Endothelial cell of umbilical vein (primary cell): ENCODE measurements around the gene CRK. TPM values are rescaled to one million over a fixed set of nuclear protein-coding genes. Genes with fewer than 3 reads are reported as not detected.

ENCODE experiments used
- BruUV-seq: library from RNA; stranded (reverse); fragments of 400-500 nt; replicated peaks from 2 replicates; lab custom pipeline; 2021; lab: Mats Ljungman, UMichigan
- CTCF ChIA-PET: fragments of 300-600, 350-600 bp; sonication (Branson Sonifier 250); formaldehyde crosslinking; loops from one replicate; lab custom pipeline; 2021; ENCODE audit warnings: antibody characterized with exemption, inconsistent platforms; lab: Charles Lee
- POLR2A ChIA-PET: fragments of 300-600, 350-600 bp; sonication (Branson Sonifier 250); formaldehyde crosslinking; loops from one replicate; lab custom pipeline; 2021; ENCODE audit warnings: antibody characterized with exemption, inconsistent platforms; lab: Charles Lee
- DNase-seq: peaks from one replicate; pipeline ENCODE4 v3.0.0-alpha.2; 2011; ENCODE audit warnings: low read depth, low spot score
- FAIRE-seq: peaks from 2 replicates; lab custom pipeline; 2011; peaks lifted over from hg19 to GRCh38; lab: Jason Lieb, UNC
- H2AFZ ChIP-seq: 2 replicates; pipeline ENCODE4 v1.6.0; 2012; ENCODE audit warnings: low read depth, low read length, control low read depth, inconsistent platforms
- H3K27ac ChIP-seq: 2 replicates; pipeline ENCODE4 v1.5.1; 2011; ENCODE audit warnings: low read depth, mild to moderate bottlenecking, control low read depth, low read length, moderate library complexity; ENCODE audit not compliant: insufficient read depth
- H3K27me3 ChIP-seq, 2 experiments: 2 replicates each; pipeline versions ENCODE4 v1.6.0 to v1.6.1; 2011; ENCODE audit warnings: low read length in 2 of 2, mixed read lengths in 1 of 2; ENCODE audit not compliant: control insufficient read depth in 2 of 2, insufficient read depth in 2 of 2
- H3K36me3 ChIP-seq, 2 experiments: 2 replicates in 1 of 2; 3 replicates in 1 of 2; pipeline ENCODE4 v1.5.1; 2011; ENCODE audit warnings: low read length in 2 of 2, mild to moderate bottlenecking in 1 of 2, moderate library complexity in 1 of 2; ENCODE audit not compliant: control insufficient read depth in 2 of 2, insufficient read depth in 2 of 2; ENCODE audit errors: extremely low read depth in 1 of 2
- H3K4me1 ChIP-seq: 3 replicates; pipeline ENCODE4 v1.5.1; 2011; ENCODE audit warnings: mild to moderate bottlenecking, low read length; ENCODE audit not compliant: control insufficient read depth, insufficient read depth; ENCODE audit errors: extremely low read depth
- H3K4me2 ChIP-seq: 2 replicates; pipeline ENCODE4 v1.6.1; 2011; ENCODE audit warnings: low read length, control low read depth, mixed read lengths; ENCODE audit not compliant: insufficient read depth
- H3K4me3 ChIP-seq, 3 experiments: fragments of 200-600 bp in 1 of 3; sonication (generic), shearing (Covaris generic) in 1 of 3; replicated peaks in 1 of 3; 2 replicates each; pipeline ENCODE4 v1.5.1; 2011 to 2016; ENCODE audit warnings: control low read depth in 3 of 3, low read length in 3 of 3, mild to moderate bottlenecking in 2 of 3, inconsistent platforms in 1 of 3, low read depth in 1 of 3, moderate library complexity in 1 of 3; ENCODE audit not compliant: insufficient read depth in 1 of 3
- H3K79me2 ChIP-seq: 2 replicates; pipeline ENCODE4 v1.6.0; 2012; ENCODE audit warnings: low read length, inconsistent platforms; ENCODE audit not compliant: control insufficient read depth, insufficient read depth
- H3K9ac ChIP-seq: replicated peaks from 2 replicates; pipeline ENCODE3; 2011; ENCODE audit warnings: low read length, control low read depth; ENCODE audit not compliant: insufficient read depth; ENCODE audit errors: extremely low read depth
- H3K9me1 ChIP-seq: replicated peaks from 3 replicates; pipeline ENCODE4 v1.6.0; 2011; ENCODE audit warnings: mild to moderate bottlenecking, low read length; ENCODE audit not compliant: control insufficient read depth, insufficient read depth; ENCODE audit errors: extremely low read depth
- H3K9me3 ChIP-seq: replicated peaks from 2 replicates; pipeline ENCODE4 v1.5.1; 2012; ENCODE audit warnings: low read length, inconsistent platforms; ENCODE audit not compliant: control insufficient read depth, insufficient read depth
- H4K20me1 ChIP-seq: replicated peaks from 2 replicates; pipeline ENCODE3; 2011; ENCODE audit warnings: mild to moderate bottlenecking, low read length; ENCODE audit not compliant: control insufficient read depth, insufficient read depth; ENCODE audit errors: extremely low read depth
- CTCF ChIP-seq, 2 donors: IDR thresholded peaks; 1 replicate in 1 of 2; 2 replicates in 1 of 2; pipeline ENCODE4 v1.5.1; 2011; ENCODE audit warnings: low read length in 2 of 2, mild to moderate bottlenecking in 2 of 2, moderate library complexity in 2 of 2, control low read depth in 1 of 2, inconsistent platforms in 1 of 2, low read depth in 1 of 2; ENCODE audit not compliant: insufficient read depth in 1 of 2; ENCODE audit errors: extremely low read depth in 1 of 2
- EZH2 ChIP-seq: IDR thresholded peaks from 2 replicates; pipeline ENCODE4 v1.6.1; 2012; ENCODE audit warnings: borderline replicate concordance, low read depth, mild to moderate bottlenecking, moderate library complexity, low read length, inconsistent platforms; ENCODE audit not compliant: severe bottlenecking
- FOS ChIP-seq: IDR thresholded peaks from 2 replicates; pipeline ENCODE4 v1.6.1; 2011; ENCODE audit warnings: mild to moderate bottlenecking, low read length, moderate library complexity, borderline replicate concordance; ENCODE audit not compliant: insufficient read depth
- GATA2 ChIP-seq: IDR thresholded peaks from 2 replicates; pipeline ENCODE4 v1.7.0; 2011; ENCODE audit warnings: low read depth, mild to moderate bottlenecking, moderate library complexity, mixed read lengths, low read length; ENCODE audit not compliant: insufficient read length, insufficient read depth
- JUN ChIP-seq: IDR thresholded peaks from 2 replicates; pipeline ENCODE4 v1.6.1; 2011; ENCODE audit warnings: borderline replicate concordance, low read depth; ENCODE audit not compliant: insufficient read length, insufficient read depth
- MAX ChIP-seq: IDR thresholded peaks from 2 replicates; pipeline ENCODE4 v1.6.1; 2011; ENCODE audit not compliant: insufficient read depth, insufficient read length
- MYC ChIP-seq: IDR thresholded peaks from one replicate; pipeline ENCODE4 v1.6.1; 2011; ENCODE audit warnings: mild to moderate bottlenecking, low read depth, low read length
- POLR2A ChIP-seq: IDR thresholded peaks from 2 replicates; pipeline ENCODE4 v1.6.1; 2012; ENCODE audit warnings: low read depth, mild to moderate bottlenecking, control low read depth, low read length
- POLR2AphosphoS5 ChIP-seq: IDR thresholded peaks from 2 replicates; pipeline ENCODE4 v1.6.1; 2012; ENCODE audit warnings: low read depth, mild to moderate bottlenecking, control low read depth, low read length, moderate library complexity; ENCODE audit not compliant: insufficient read depth
- dilution Hi-C: fragments of 300-500 bp; cut with MboI; formaldehyde crosslinking; loops from one replicate; pipeline ENCODE4 v1.15.0; 2019; ENCODE audit warnings: low sequenced_read_pairs; ENCODE audit not compliant: extremely low pct_ligation_motif_present
- intact Hi-C: fragments of 100-400 bp; cut with micrococcal nuclease; formaldehyde crosslinking; loops from one replicate; pipeline ENCODE4 v1.10.0; 2022
- polyA plus RNA-seq, 4 experiments: library from polyadenylated mRNA; depleted of rRNA in 3 of 4; stranded (reverse) in 3 of 4; unstranded in 1 of 4; fragments of >200 nt; gene quantifications; 2 replicates each; pipeline versions ENCODE4 v1.2.1 to v1.2.3, GENCODE V29; 2011 to 2012; ENCODE audit warnings: missing spikeins in 1 of 4
- total RNA-seq: library from RNA; stranded (reverse); gene quantifications from 2 replicates; pipeline ENCODE4 v1.2.3, GENCODE V29; 2021

Gene CRK
- total and polyA plus RNA-seq, 2 donors (not counting 3 experiments of a cell fraction or from before 2014, with no cell fraction given), result 52.8 to 67.2 TPM

- no peak overlapping the region for H3K4me2 ChIP-seq
- no peak overlapping the region for H3K9ac ChIP-seq
- no peaks in the 10 kb centered on the region for H3K27me3 ChIP-seq
- intact Hi-C loops, result no loop called here
- no peaks in the 10 kb centered on the region for H3K9me3 ChIP-seq
- DNase-seq, result no peak
- H3K9me1 ChIP-seq, result no peaks in the 10 kb centered on the region
- ChIA-PET CTCF (interaction anchor here (1.7 kb wide), 1 partner anchor 69 kb away, joined by 8 read pairs; no protein-coding TSS in a partner anchor), POLR2A (no interaction called here)
- peaks cover 92% of the 10 kb centered on the region for H3K79me2 ChIP-seq
- H3K4me3 ChIP-seq, result no peak overlapping the region
- TF ChIP-seq CTCF (IDR thresholded peaks at IDR 0.05; ENCODE audit: extremely low read depth in 1 of 2, insufficient read depth in 1 of 2, low read depth in 1 of 2, low read length in 2 of 2) (no peak), MAX (no peak), GATA2 (no peak), JUN (no peak), POLR2A (no peak), POLR2AphosphoS5 (no peak), MYC (no peak), FOS (no peak), EZH2 (no peak)
- peaks cover 2% of the 10 kb centered on the region for H4K20me1 ChIP-seq
- no peak overlapping the region for H3K27ac ChIP-seq
- peaks cover 3% of the 10 kb centered on the region for H3K4me1 ChIP-seq
- dilution Hi-C loops, result no loop called here
- no peak overlapping the region for H2AFZ ChIP-seq
- H3K36me3 ChIP-seq, result peaks cover 3 to 27% of the 10 kb centered on the region in 2 experiments
- no TSS peak for BruUV-seq
- FAIRE-seq, result no peak
Observed at GRCh38 chr17:1434150-1434549, 21.9 kb downstream of the CRK start.
